ENCODE measurements around the gene GPX4. TPM values are rescaled to one million over a fixed set of nuclear protein-coding genes. Genes with fewer than 3 reads are reported as not detected.
A peak's percentile ranks its signal among the peaks of the same experiment; 100 is the strongest.

The GPX4 gene
- polyA plus RNA-seq, 10 donors, result 117 to 183 (median 150) TPM

- no peak for DNase-seq
These were observed 5.4 kb upstream of the GPX4 start for GRCh38 chr19:1098177-1099051.

- DNase-seq, result no peak
These were observed 2.5 kb upstream of the GPX4 start for GRCh38 chr19:1101337-1101698.

GRCh38 chr19:1102407-1103131, 1.2 kb upstream of the GPX4 start:
- DNase-seq, result peak in 1 of 3 donors; percentile 94

- DNase-seq, result no peak
These were observed 574 bp upstream of the GPX4 start for GRCh38 chr19:1103132-1103707.

GRCh38 chr19:1104311-1105007, 665 bp downstream of the GPX4 start:
- peak; percentile 53 to 85 (median 77) for DNase-seq

- peak in 1 of 3 donors; percentile 74 for DNase-seq
These were observed 1.4 kb downstream of the GPX4 start for GRCh38 chr19:1105008-1105872.

- no peak for DNase-seq
These were observed 2.4 kb downstream of the GPX4 start for GRCh38 chr19:1105873-1106840.

GRCh38 chr19:1106841-1107660, 3.3 kb downstream of the GPX4 start:
- peak in 1 of 3 donors; percentile 36 for DNase-seq

GRCh38 chr19:1107661-1108261, 4.0 kb downstream of the GPX4 start:
- DNase-seq, result no peak

GRCh38 chr19:1108291-1109031, 4.7 kb downstream of the GPX4 start:
- DNase-seq, result no peak

- peak in 1 of 3 donors; percentile 56 for DNase-seq
These were observed 5.3 kb downstream of the GPX4 start for GRCh38 chr19:1109032-1109551.

GRCh38 chr19:1109697-1110671, 6.2 kb downstream of the GPX4 start:
- DNase-seq, result no peak

GRCh38 chr19:1110809-1111640, 7.2 kb downstream of the GPX4 start:
- peak in 1 of 3 donors; percentile 72 for DNase-seq

GRCh38 chr19:1111641-1112267, 8.0 kb downstream of the GPX4 start:
- DNase-seq, result peak in 1 of 3 donors; percentile 60
